AG04449 (cell line): ENCODE results near the gene ANXA1.

ENCODE experiments used
- CTCF ChIA-PET: fragments of 350-600 bp; formaldehyde crosslinking; extraction: SDS; loops from one replicate; lab custom pipeline; 2021; ENCODE audit warnings: antibody characterized with exemption; lab: Yijun Ruan, JAX
- POLR2A ChIA-PET: fragments of 400-600, 350-600 bp; formaldehyde crosslinking; extraction: SDS; loops from one replicate; lab custom pipeline; 2020; ENCODE audit warnings: antibody characterized with exemption, inconsistent platforms; lab: Yijun Ruan, JAX
- DNase-seq: peaks from one replicate; pipeline ENCODE4 v3.0.0-alpha.2; 2010; ENCODE audit warnings: low read depth, low spot score
- H3K4me3 ChIP-seq: 2 replicates; pipeline ENCODE4 v1.5.1; 2011; ENCODE audit warnings: low read depth, mild to moderate bottlenecking, control low read depth, low read length
- CTCF ChIP-seq: IDR thresholded peaks from one replicate; pipeline ENCODE4 v1.5.1; 2011; ENCODE audit warnings: mild to moderate bottlenecking, moderate library complexity, low read length, control low read depth, inconsistent platforms; ENCODE audit not compliant: insufficient read depth; ENCODE audit errors: missing control alignments

ANXA1 gene

GRCh38 chr9:73170185-73170957, 18.7 kb downstream of the ANXA1 start:
- CTCF ChIA-PET: interaction anchor here (1.2 to 2.6 kb wide), 5 partner anchors 7 to 64 kb away, joined by 3 to 17 read pairs (median 8); no protein-coding TSS in a partner anchor

GRCh38 chr9:73172901-73173215, 21.2 kb downstream of the ANXA1 start:
- ChIA-PET CTCF (interaction anchor here (1.4 to 3.8 kb wide), 6 partner anchors 8 to 65 kb away, joined by 4 to 21 read pairs (median 8); no protein-coding TSS in a partner anchor), POLR2A (interaction anchor here (0.7 to 1.6 kb wide), 3 partner anchors 17 to 65 kb away, joined by 3 to 6 read pairs (median 3); no protein-coding TSS in a partner anchor)
- DNase-seq: no peak
- no peak overlapping the region for H3K4me3 ChIP-seq
- TF ChIP-seq CTCF: no peak

More at GRCh38 chr9:73170185-73170957, 18.7 kb downstream of the ANXA1 start:
- DNase-seq: no peak
- no peak overlapping the region for H3K4me3 ChIP-seq
- TF ChIP-seq CTCF: no peak
- POLR2A ChIA-PET: interaction anchor here (1.0 to 2.0 kb wide), 2 partner anchors 10 to 18 kb away, joined by 4 to 11 read pairs; partner anchors contain the start of gene ANXA1

GRCh38 chr9:73173557-73174329, 22.1 kb downstream of the ANXA1 start:
- CTCF ChIA-PET: interaction anchor here (1.0 to 3.8 kb wide), 4 partner anchors 13 to 66 kb away, joined by 3 to 21 read pairs (median 4); no protein-coding TSS in a partner anchor

GRCh38 chr9:73174330-73174980, 22.8 kb downstream of the ANXA1 start:
- CTCF ChIA-PET: interaction anchor here (1.0 to 3.8 kb wide), 3 partner anchors 55 to 67 kb away, joined by 3 to 21 read pairs (median 5); no protein-coding TSS in a partner anchor
- H3K4me3 ChIP-seq: no peak overlapping the region
- TF ChIP-seq CTCF: no peak
- no peak for DNase-seq
- POLR2A ChIA-PET: no interaction called here

More at GRCh38 chr9:73173557-73174329, 22.1 kb downstream of the ANXA1 start:
- POLR2A ChIA-PET: interaction anchor here (0.7 to 1.6 kb wide), 2 partner anchors 17 to 66 kb away, joined by 3 to 6 read pairs; no protein-coding TSS in a partner anchor
- DNase-seq: no peak
- no peak overlapping the region for H3K4me3 ChIP-seq
- no peak for TF ChIP-seq CTCF

- POLR2A ChIA-PET: interaction anchor here (1.1 kb wide), 1 partner anchor 22 kb away, joined by 3 read pairs; no protein-coding TSS in a partner anchor
- TF ChIP-seq CTCF: no peak
- DNase-seq: no peak
These were observed 24.8 kb downstream of the ANXA1 start for GRCh38 chr9:73176450-73176875.

More at GRCh38 chr9:73176450-73176875, 24.8 kb downstream of the ANXA1 start:
- CTCF ChIA-PET: interaction anchor here (0.6 to 9.0 kb wide), 10 partner anchors 10 to 1137 kb away, joined by 3 to 193 read pairs (median 3); no protein-coding TSS in a partner anchor
- no peak overlapping the region for H3K4me3 ChIP-seq
